ENCODE measurements around the gene POLR2E. TPM values are rescaled to one million over a fixed set of nuclear protein-coding genes. Genes with fewer than 3 reads are reported as not detected.

POLR2E gene
- total and polyA plus RNA-seq, 2 of the 13 experiments (the other 11 are each of a cell fraction or from before 2014, with no cell fraction given): 140 to 272 TPM

DNA sequence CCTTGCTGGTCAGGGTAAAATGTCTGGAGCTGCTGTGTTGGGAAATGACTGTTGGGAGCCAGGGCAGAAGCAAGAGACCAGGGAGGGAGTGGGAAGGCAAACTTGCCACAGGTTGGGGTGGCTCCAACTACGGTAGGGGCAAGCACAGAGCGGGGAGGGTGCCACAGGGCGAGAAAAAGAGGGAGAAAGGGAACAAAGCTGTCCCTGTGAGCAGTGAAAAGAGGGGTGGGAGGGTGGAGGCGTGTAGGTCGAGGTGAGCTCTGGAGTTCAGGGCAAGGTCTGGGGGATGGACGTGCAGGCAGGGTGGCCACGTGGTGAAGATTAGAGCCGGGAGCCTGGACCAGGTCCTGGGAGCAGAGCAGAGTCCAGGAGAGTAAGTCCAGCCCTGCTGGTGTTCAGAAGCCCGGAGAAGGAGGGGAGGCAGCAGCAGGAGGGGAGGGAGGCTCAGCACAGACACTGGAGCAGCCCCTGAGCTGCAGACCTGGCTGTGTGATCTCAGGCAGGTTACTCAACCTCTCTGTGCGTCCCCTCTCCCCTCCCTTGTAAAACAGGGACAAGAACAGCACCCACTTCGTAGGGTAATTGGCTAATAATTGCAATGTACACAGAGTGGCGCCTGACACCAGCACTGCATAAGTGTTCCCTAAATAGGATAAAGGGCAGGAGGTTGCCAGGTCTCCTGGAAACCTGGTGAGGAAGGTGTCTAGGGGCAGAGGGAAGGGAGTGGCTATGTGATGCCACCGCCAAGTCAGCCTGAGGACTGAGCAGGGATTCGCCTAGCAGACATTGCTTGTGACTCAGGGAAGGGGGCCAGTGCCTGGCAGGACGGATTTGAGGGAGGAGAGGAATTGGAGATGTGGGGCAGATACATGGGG, 3.2 kb upstream of the POLR2E start (continued):
- TF ChIP-seq, protein P1, sequence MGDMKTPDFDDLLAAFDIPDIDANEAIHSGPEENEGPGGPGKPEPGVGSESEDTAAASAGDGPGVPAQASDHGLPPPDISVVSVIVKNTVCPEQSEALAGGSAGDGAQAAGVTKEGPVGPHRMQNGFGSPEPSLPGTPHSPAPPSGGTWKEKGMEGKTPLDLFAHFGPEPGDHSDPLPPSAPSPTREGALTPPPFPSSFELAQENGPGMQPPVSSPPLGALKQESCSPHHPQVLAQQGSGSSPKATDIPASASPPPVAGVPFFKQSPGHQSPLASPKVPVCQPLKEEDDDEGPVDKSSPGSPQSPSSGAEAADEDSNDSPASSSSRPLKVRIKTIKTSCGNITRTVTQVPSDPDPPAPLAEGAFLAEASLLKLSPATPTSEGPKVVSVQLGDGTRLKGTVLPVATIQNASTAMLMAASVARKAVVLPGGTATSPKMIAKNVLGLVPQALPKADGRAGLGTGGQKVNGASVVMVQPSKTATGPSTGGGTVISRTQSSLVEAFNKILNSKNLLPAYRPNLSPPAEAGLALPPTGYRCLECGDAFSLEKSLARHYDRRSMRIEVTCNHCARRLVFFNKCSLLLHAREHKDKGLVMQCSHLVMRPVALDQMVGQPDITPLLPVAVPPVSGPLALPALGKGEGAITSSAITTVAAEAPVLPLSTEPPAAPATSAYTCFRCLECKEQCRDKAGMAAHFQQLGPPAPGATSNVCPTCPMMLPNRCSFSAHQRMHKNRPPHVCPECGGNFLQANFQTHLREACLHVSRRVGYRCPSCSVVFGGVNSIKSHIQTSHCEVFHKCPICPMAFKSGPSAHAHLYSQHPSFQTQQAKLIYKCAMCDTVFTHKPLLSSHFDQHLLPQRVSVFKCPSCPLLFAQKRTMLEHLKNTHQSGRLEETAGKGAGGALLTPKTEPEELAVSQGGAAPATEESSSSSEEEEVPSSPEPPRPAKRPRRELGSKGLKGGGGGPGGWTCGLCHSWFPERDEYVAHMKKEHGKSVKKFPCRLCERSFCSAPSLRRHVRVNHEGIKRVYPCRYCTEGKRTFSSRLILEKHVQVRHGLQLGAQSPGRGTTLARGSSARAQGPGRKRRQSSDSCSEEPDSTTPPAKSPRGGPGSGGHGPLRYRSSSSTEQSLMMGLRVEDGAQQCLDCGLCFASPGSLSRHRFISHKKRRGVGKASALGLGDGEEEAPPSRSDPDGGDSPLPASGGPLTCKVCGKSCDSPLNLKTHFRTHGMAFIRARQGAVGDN (CRISPR knock-in tag; IDR thresholded peaks at IDR 0.05): peak; percentile 95
- TF ChIP-seq MTF2 (CRISPR knock-in tag; IDR thresholded peaks at IDR 0.05; ENCODE audit: borderline replicate concordance) (no peak), KAT2B (IDR thresholded peaks at IDR 0.05; ENCODE audit: borderline replicate concordance, low read depth, low read length) (no peak), ZNF142 (CRISPR knock-in tag; IDR thresholded peaks at IDR 0.05) (no peak), ASH2L (IDR thresholded peaks at IDR 0.05; ENCODE audit: insufficient read length, low read depth, low read length) (peak; percentile 75), ZHX2 (IDR thresholded peaks at IDR 0.05; ENCODE audit: low read depth) (no peak; the same call in 1 of the 2 replicates), ZHX2 (CRISPR knock-in tag; IDR thresholded peaks at IDR 0.05; ENCODE audit: borderline replicate concordance) (no peak), ZNF430 (CRISPR knock-in tag; IDR thresholded peaks at IDR 0.05) (peak; percentile 78)
- TF ChIP-seq, protein P2, sequence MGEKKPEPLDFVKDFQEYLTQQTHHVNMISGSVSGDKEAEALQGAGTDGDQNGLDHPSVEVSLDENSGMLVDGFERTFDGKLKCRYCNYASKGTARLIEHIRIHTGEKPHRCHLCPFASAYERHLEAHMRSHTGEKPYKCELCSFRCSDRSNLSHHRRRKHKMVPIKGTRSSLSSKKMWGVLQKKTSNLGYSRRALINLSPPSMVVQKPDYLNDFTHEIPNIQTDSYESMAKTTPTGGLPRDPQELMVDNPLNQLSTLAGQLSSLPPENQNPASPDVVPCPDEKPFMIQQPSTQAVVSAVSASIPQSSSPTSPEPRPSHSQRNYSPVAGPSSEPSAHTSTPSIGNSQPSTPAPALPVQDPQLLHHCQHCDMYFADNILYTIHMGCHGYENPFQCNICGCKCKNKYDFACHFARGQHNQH (CRISPR knock-in tag; IDR thresholded peaks at IDR 0.05): 0 out of 2 replicates have a peak, but pooled peaks have one; percentile 2
